OCI-LY7 (cell line): ENCODE results near the gene GAB1. TPM values are rescaled to one million over a fixed set of nuclear protein-coding genes. Genes with fewer than 3 reads are reported as not detected.

Source experiments
- BruUV-seq: library from RNA; stranded (reverse); fragments of 400-500 nt; replicated peaks from 2 replicates; lab custom pipeline; 2021; lab: Mats Ljungman, UMichigan
- CTCF ChIA-PET: fragments of 300-600 bp; sonication (Branson Sonifier 250); formaldehyde crosslinking; loops from one replicate; lab custom pipeline; 2022; ENCODE audit warnings: antibody characterized with exemption; ENCODE audit not compliant: unreplicated experiment; lab: Charles Lee
- POLR2A ChIA-PET: fragments of 300-600 bp; sonication (Branson Sonifier 250); formaldehyde crosslinking; loops from one replicate; lab custom pipeline; 2022; ENCODE audit warnings: antibody characterized with exemption; lab: Charles Lee
- DNase-seq: peaks from one replicate; pipeline ENCODE4 v3.0.0-alpha.2; 2015; ENCODE audit warnings: low spot score
- H2AFZ ChIP-seq: fragments of 200-600 bp; sonication (generic), shearing (Covaris generic); 2 replicates; pipeline ENCODE4 v1.6.1; 2014; ENCODE audit warnings: mild to moderate bottlenecking, antibody characterized with exemption, low read length, moderate library complexity
- H3K27ac ChIP-seq: fragments of 200-600 bp; sonication (generic); 2 replicates; pipeline ENCODE4 v1.5.1; 2014; ENCODE audit warnings: mixed run types, low read depth, mild to moderate bottlenecking, moderate library complexity, low read length, inconsistent platforms; ENCODE audit not compliant: poor library complexity, severe bottlenecking
- H3K36me3 ChIP-seq: fragments of 200-600 bp; sonication (generic); 2 replicates; pipeline ENCODE4 v1.6.1; 2014; ENCODE audit warnings: mild to moderate bottlenecking, antibody characterized with exemption, low read length, moderate library complexity, mixed read lengths; ENCODE audit not compliant: insufficient read depth
- H3K4me1 ChIP-seq: fragments of 200-600 bp; sonication (generic); 2 replicates; pipeline ENCODE4 v1.5.1; 2014; ENCODE audit warnings: mild to moderate bottlenecking, low read length; ENCODE audit not compliant: insufficient read depth, poor library complexity, severe bottlenecking
- H3K4me2 ChIP-seq: fragments of 200-600 bp; sonication (generic); 2 replicates; pipeline ENCODE4 v1.6.1; 2014; ENCODE audit warnings: mild to moderate bottlenecking, low read length
- H3K4me3 ChIP-seq: fragments of 200-600 bp; sonication (generic); 2 replicates; pipeline ENCODE4 v1.5.1; 2014; ENCODE audit warnings: mild to moderate bottlenecking, low read depth, low read length; ENCODE audit not compliant: poor library complexity, severe bottlenecking
- H3K79me2 ChIP-seq: fragments of 200-600 bp; sonication (generic); 2 replicates; pipeline ENCODE4 v1.6.1; 2016; ENCODE audit warnings: low read depth, mild to moderate bottlenecking, low read length, moderate library complexity, mixed read lengths; ENCODE audit not compliant: insufficient read depth
- H3K9me2 ChIP-seq: fragments of 200-600 bp; sonication (generic); 2 replicates; pipeline ENCODE4 v1.6.1; 2016; ENCODE audit warnings: mild to moderate bottlenecking, low read length, mixed read lengths; ENCODE audit not compliant: insufficient read depth
- H3K9me3 ChIP-seq: fragments of 200-600 bp; sonication (generic); 2 replicates; pipeline ENCODE4 v1.6.1; 2014; ENCODE audit warnings: mild to moderate bottlenecking, mixed run types, low read length, mixed read lengths
- H4K20me1 ChIP-seq: fragments of 200-600 bp; sonication (generic); 2 replicates; pipeline ENCODE4 v1.6.1; 2014; ENCODE audit warnings: mild to moderate bottlenecking, antibody characterized with exemption, low read length, moderate library complexity, mixed read lengths; ENCODE audit not compliant: insufficient read depth
- CTCF ChIP-seq: fragments of 200-600 bp; sonication (generic); conservative IDR thresholded peaks from 2 replicates; pipeline ENCODE4 v1.5.1; 2014; ENCODE audit warnings: mild to moderate bottlenecking, antibody characterized with exemption, low read length, moderate library complexity, mixed read lengths
- EZH2phosphoT487 ChIP-seq: fragments of 200-600 bp; sonication (generic); IDR thresholded peaks from 2 replicates; pipeline ENCODE4 v1.6.1; 2018; ENCODE audit warnings: low read depth, borderline replicate concordance, mild to moderate bottlenecking, mixed run types, antibody characterized with exemption, low read length, moderate library complexity, mixed read lengths
- intact Hi-C: fragments of 100-400 bp; cut with micrococcal nuclease; formaldehyde crosslinking; loops from one replicate; pipeline ENCODE4 v1.10.0; 2022; ENCODE audit not compliant: unreplicated experiment
- total RNA-seq, 2 experiments: library from RNA; depleted of rRNA in 1 of 2; stranded (reverse); fragments of >200 nt in 1 of 2; shearing (Covaris generic) in 1 of 2; gene quantifications; 2 replicates each; pipeline ENCODE4 v1.2.3, GENCODE V29; 2014 to 2022

The GAB1 gene
- total RNA-seq, 2 experiments from 2014 or later: 42.6 to 99.3 TPM

DNA sequence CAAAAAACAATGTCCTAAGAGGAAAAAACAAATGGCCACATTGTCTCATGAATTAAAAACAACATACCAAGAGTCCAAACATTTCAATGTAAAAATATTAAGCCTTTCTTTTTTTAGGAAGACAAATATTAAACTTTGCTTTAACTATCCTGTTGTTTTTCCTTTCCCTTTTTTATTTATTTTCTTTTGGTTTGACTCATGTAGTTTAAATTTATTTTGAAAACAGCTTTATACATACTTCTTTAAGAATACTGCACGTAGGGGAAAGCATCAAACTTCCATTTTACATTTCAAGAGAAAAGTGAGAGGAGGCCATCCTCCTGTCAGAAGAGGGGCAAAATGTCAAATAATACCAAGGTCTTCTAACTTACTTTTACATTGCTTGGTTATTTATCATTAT lies 8.7 kb downstream of the GAB1 start:
- ChIA-PET CTCF (no interaction called here), POLR2A (interaction anchor here (0.5 to 12.7 kb wide), 9 partner anchors 9 to 121 kb away, joined by 3 to 236 read pairs (median 5); no protein-coding TSS in a partner anchor)
- Histone ChIP-seq H3K4me3 (no peak overlapping the region), H3K9me2 (no peaks in the 10 kb centered on the region), H3K4me1 (peaks cover 14% of the 10 kb centered on the region), H3K36me3 (peaks cover 4% of the 10 kb centered on the region; the same call in 1 of the 2 replicates), H3K79me2 (peaks cover 35% of the 10 kb centered on the region), H2AFZ (no peak overlapping the region), H3K4me2 (no peak overlapping the region), H3K9me3 (no peaks in the 10 kb centered on the region), H3K27ac (no peak overlapping the region), H4K20me1 (no peaks in the 10 kb centered on the region)
- TF ChIP-seq CTCF (no peak), EZH2phosphoT487 (no peak)
- intact Hi-C loops: no loop called here
- no peak for DNase-seq
- TSS peak; percentile 2 for BruUV-seq

- peaks cover 32% of the 10 kb centered on the region for H3K79me2 ChIP-seq
- no peak for TF ChIP-seq EZH2phosphoT487
- no peak for TF ChIP-seq CTCF
- H3K36me3 ChIP-seq: peaks cover 4% of the 10 kb centered on the region; the same call in 1 of the 2 replicates
- H3K27ac ChIP-seq: no peak overlapping the region
- intact Hi-C loops: no loop called here
- H3K9me3 ChIP-seq: no peaks in the 10 kb centered on the region
- H3K4me1 ChIP-seq: peaks cover 10% of the 10 kb centered on the region
- no peak overlapping the region for H3K4me2 ChIP-seq
- no peak for DNase-seq
- H2AFZ ChIP-seq: no peak overlapping the region
- BruUV-seq: no TSS peak
- H4K20me1 ChIP-seq: no peaks in the 10 kb centered on the region
- CTCF ChIA-PET: no interaction called here
- no peaks in the 10 kb centered on the region for H3K9me2 ChIP-seq
- H3K4me3 ChIP-seq: no peak overlapping the region
- POLR2A ChIA-PET: interaction anchor here (0.6 to 12.7 kb wide), 6 partner anchors 9 to 122 kb away, joined by 3 to 236 read pairs (median 5); no protein-coding TSS in a partner anchor
These were observed 9.5 kb downstream of the GAB1 start for GRCh38 chr4:143346206-143346605.

- no peaks in the 10 kb centered on the region for H3K9me3 ChIP-seq
- peaks cover 18% of the 10 kb centered on the region for H3K4me1 ChIP-seq
- ChIA-PET CTCF (no interaction called here), POLR2A (interaction anchor here (0.9 to 1.5 kb wide), 5 partner anchors 9 to 61 kb away, joined by 3 to 5 read pairs (median 3); no protein-coding TSS in a partner anchor)
- TF ChIP-seq CTCF: no peak
- no peak for TF ChIP-seq EZH2phosphoT487
- no peaks in the 10 kb centered on the region for H4K20me1 ChIP-seq
- intact Hi-C loops: no loop called here
- H2AFZ ChIP-seq: no peak overlapping the region
- BruUV-seq: no TSS peak
- 0 out of 2 replicates have a peak, but pooled peaks cover 4% of the 10 kb centered on the region for H3K36me3 ChIP-seq
- H3K4me2 ChIP-seq: no peak overlapping the region
- H3K27ac ChIP-seq: no peak overlapping the region
- no peaks in the 10 kb centered on the region for H3K9me2 ChIP-seq
- DNase-seq: no peak
- peaks cover 32% of the 10 kb centered on the region for H3K79me2 ChIP-seq
- H3K4me3 ChIP-seq: no peak overlapping the region
These were observed 10.9 kb downstream of the GAB1 start for GRCh38 chr4:143347484-143348111.
